ENCODE results near the gene BAIAP2L1. TPM values are rescaled to one million over a fixed set of nuclear protein-coding genes. Genes with fewer than 3 reads are reported as not detected.

Gene BAIAP2L1
- total and polyA plus RNA-seq, 12 donors, result 16.9 to 49.0 (median 24.3) TPM

GRCh38 chr7:98276241-98276761, 124.6 kb downstream of the BAIAP2L1 start:
- Histone ChIP-seq H3K4me1 (replicated peaks in 1 of 2) (peaks cover 4 to 6% of the 10 kb centered on the region in 2 donors), H3K27me3 (no peaks in the 10 kb centered on the region), H3K9me3 (replicated peaks in 1 of 3) (no peaks in the 10 kb centered on the region), H3K36me3 (replicated peaks in 1 of 2) (no peaks in the 10 kb centered on the region), H3K4me3 (no peak overlapping the region), H3K27ac (peak overlapping the region in 2 of 5 donors; percentile 4 to 71)
- intact Hi-C loops (cut with DNase I), result no loop called here
- DNase-seq, result peak in 2 of 7 donors; percentile 37 to 41
- WGBS, 4 donors, result 38 to 65% (median 63%) methylated on average over 5 of the region's 5 CpGs
- TF ChIP-seq, protein P1, sequence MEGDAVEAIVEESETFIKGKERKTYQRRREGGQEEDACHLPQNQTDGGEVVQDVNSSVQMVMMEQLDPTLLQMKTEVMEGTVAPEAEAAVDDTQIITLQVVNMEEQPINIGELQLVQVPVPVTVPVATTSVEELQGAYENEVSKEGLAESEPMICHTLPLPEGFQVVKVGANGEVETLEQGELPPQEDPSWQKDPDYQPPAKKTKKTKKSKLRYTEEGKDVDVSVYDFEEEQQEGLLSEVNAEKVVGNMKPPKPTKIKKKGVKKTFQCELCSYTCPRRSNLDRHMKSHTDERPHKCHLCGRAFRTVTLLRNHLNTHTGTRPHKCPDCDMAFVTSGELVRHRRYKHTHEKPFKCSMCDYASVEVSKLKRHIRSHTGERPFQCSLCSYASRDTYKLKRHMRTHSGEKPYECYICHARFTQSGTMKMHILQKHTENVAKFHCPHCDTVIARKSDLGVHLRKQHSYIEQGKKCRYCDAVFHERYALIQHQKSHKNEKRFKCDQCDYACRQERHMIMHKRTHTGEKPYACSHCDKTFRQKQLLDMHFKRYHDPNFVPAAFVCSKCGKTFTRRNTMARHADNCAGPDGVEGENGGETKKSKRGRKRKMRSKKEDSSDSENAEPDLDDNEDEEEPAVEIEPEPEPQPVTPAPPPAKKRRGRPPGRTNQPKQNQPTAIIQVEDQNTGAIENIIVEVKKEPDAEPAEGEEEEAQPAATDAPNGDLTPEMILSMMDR (IDR thresholded peaks at IDR 0.05), result no peak
- no peak for TF ChIP-seq POLR2A (IDR thresholded peaks at IDR 0.05)

DNA sequence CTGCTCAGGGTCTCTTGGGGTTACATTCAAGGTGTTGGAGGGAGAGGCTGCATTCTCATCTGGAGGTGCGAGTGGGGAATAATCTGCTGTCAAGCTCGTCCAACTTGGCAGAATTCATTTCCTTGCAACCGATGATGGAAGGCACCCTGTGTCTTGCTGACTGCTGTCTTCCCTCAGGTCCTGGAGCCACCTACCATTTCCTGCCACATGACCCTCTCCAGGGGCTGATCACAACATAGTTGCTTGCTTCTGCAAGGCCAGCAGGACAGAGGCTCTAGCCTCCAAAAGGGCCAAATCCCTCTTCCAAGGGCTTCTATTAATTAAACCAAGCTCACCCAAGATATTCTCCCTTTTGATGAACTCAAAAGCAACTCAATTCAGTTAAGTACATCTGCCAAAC, 133.6 kb downstream of the BAIAP2L1 start:
- WGBS, 4 donors, result 88 to 93% (median 91%) methylated on average over 3 of the region's 3 CpGs
- Histone ChIP-seq H3K4me3 (no peak overlapping the region), H3K27ac (no peak overlapping the region), H3K9me3 (replicated peaks in 1 of 3) (no peaks in the 10 kb centered on the region), H3K4me1 (replicated peaks in 1 of 2) (no peaks in the 10 kb centered on the region), H3K27me3 (no peaks in the 10 kb centered on the region), H3K36me3 (replicated peaks in 1 of 2) (no peaks in the 10 kb centered on the region)
- intact Hi-C loops (cut with DNase I), result no loop called here
- no peak for TF ChIP-seq POLR2A (IDR thresholded peaks at IDR 0.05)
- TF ChIP-seq, protein P1 (IDR thresholded peaks at IDR 0.05), result no peak
- no peak for DNase-seq

DNA sequence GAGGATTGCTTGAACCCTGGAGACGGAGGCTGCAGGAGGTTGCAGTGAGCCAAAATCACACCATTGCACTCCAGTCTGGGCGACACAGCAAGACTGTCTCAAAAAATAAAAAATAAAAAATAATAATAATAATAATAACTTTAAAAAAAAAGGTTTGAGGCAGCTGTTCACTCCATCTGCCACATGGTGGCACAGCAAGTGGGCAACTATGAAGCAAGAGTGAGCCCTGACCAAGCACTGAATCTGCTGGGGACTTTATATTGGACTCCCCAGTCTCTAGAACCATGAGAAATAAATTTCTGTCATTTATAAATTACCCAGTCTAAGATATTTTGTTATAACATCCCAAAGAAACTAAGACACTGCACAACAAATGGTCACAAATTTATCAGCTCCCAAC, 134.1 kb downstream of the BAIAP2L1 start:
- Histone ChIP-seq H3K4me1 (replicated peaks in 1 of 2) (no peaks in the 10 kb centered on the region), H3K36me3 (replicated peaks in 1 of 2) (no peaks in the 10 kb centered on the region), H3K4me3 (no peak overlapping the region), H3K27ac (no peak overlapping the region), H3K9me3 (replicated peaks in 1 of 3) (no peaks in the 10 kb centered on the region), H3K27me3 (no peaks in the 10 kb centered on the region)
- WGBS, 4 donors, result 36 to 79% (median 44%) methylated on average over 2 of the region's 2 CpGs
- intact Hi-C loops (cut with DNase I), result no loop called here
- TF ChIP-seq, protein P1 (IDR thresholded peaks at IDR 0.05), result peak in 4 of 6 experiments; percentile 37 to 53 (median 47)
- TF ChIP-seq POLR2A (IDR thresholded peaks at IDR 0.05), result no peak
- no peak for DNase-seq

GRCh38 chr7:98265841-98266271, 135.0 kb downstream of the BAIAP2L1 start:
- TF ChIP-seq, protein P1 (IDR thresholded peaks at IDR 0.05), result no peak
- TF ChIP-seq POLR2A (IDR thresholded peaks at IDR 0.05), result no peak
- Histone ChIP-seq H3K4me3 (no peak overlapping the region), H3K9me3 (replicated peaks in 1 of 3) (no peaks in the 10 kb centered on the region), H3K27me3 (no peaks in the 10 kb centered on the region), H3K4me1 (replicated peaks in 1 of 2) (no peaks in the 10 kb centered on the region), H3K27ac (no peak overlapping the region), H3K36me3 (replicated peaks in 1 of 2) (no peaks in the 10 kb centered on the region)
- no peak for DNase-seq
- intact Hi-C loops (cut with DNase I), result no loop called here
- WGBS, 4 donors, result 89 to 94% (median 93%) methylated on average over 5 of the region's 5 CpGs

All from adrenal gland (tissue), 12 donors.